Left renal cortex interstitium (tissue), 4 donors: ENCODE measurements around the gene RELA. TPM values are rescaled to one million over a fixed set of nuclear protein-coding genes. Genes with fewer than 3 reads are reported as not detected.
"Not testable (repeated sequence)": the region's sequence is repeated elsewhere in the genome, so short reads cannot be mapped to it uniquely, and the experiment has no call there.

Experiments used
- DNase-seq, 4 donors: peaks; one replicate each; pipeline ENCODE4 v3.0.0-alpha.2; 2013; ENCODE audit warnings: low read depth in 4 of 4, low spot score in 2 of 4, missing footprints in 1 of 4
- polyA plus RNA-seq, 4 donors: library from polyadenylated mRNA; unstranded; fragments of 120-200 nt; gene quantifications; one replicate each; pipeline ENCODE4 v1.2.1, GENCODE V29; 2013; ENCODE audit not compliant: insufficient read length in 4 of 4

RELA gene
- polyA plus RNA-seq = 10 to 100 TPM; 45.0 to 63.4 (median 56.9) TPM

DNA sequence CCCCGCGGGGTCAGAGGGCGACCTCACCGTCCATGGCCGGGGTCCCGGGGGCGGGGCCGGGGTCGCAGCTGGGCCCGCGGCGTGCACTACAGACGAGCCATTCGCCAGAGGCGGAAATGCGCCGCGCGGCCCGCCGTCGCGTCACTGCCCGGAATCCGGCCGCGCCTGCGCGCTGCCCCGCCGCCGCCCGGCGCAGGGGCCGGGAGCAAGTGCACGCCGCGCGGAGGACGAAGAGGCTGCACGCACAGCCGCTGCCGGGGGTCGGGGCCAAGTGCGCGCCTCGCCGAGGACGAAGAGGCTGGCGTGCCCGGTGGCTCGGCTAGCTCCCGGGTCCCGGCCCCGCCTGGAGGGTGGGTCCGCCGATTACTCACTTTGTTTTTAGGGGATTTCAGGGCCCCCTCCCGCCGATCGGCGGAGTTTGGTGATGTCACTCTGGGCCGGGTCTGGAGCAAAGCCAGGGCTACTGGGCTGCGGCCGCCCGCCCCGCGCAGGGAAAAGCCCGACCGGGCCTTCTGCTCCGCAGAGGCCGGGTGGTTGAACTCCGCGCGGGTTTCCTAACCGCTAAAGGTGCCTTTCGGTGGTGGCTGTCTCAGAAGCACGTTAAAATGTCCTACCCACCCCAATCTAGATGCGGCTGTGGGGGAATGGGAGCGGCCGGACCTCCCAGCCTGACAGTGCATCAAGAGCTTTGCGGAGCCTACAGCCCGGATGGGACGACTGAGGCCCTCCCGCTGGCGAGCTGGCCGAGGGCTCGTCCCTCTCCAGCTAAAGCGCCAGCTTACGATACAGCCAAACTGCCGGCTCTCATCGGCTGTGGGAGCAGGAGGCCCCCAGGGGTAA lies at the start of gene RELA:
Gene RELA (minus strand): TSS at position 118 of the 840 bp plus-strand sequence. CDS start 84 bp downstream, at position 34.
- peak; percentile 82 to 84 (median 84) for DNase-seq

DNA sequence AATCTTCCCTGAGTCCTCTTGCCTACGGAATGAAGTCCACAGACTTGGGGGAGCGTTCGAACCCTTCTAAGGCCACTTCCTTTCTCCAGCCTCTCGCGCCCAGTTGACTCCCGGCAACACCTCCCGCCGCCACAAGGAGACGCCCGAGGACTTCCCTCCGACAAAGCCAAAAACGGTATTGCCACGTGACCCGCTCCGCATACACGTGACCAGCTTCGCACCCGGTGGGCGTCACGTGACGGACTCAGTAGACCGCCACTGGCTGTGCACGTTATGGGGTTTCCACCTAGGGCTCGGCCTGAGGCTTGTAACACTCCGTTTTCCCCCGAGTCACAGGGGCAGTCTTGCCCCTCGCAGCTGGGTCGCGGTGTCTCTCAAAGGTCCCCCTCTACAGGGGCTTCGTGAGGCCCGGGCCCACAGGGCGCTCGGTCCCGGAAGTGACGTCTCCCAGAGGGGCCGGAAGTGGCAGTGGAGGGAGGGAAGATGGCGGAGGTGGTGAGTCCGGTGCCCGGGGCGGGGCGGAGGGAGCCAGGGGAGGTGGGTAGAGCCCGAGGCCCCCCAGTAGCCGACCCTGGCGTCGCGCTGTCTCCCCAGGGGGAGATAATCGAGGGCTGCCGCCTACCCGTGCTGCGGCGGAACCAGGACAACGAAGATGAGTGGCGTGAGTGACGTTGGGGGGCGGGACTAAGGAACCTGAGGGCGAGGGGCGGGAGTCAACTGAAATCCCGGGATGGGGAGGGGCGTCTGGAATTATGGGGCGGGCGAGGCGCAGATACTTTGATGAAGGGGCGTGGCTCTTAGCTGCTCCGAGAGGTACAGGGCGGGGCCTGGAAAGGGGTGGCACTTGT lies 49.3 kb upstream of the RELA start, which contains the start of gene KAT5:
Gene KAT5 (plus strand): TSS at position 468 of the 848 bp plus-strand sequence. CDS start 16 bp downstream, at position 484.
- DNase-seq = peak; percentile 98 to 99 (median 98)

DNA sequence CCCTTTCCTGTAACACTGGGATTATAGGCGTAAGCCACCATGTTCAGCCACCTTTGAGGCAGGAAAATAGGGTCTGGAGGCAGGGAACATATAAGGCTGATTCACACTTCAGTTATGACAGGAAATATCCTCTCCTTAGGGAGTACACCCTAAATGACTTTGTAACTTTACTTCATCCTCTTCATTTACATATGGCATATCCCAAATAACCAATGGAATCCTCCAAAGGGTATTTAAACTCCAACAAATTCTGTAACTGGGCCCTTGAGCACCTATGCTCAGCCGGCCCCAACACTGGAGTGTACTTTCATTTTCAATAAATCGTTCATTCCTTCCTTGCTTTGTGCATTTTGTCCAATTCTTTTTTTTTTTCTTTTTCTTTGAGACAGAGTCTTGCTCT lies 47.7 kb upstream of the RELA start:
- DNase-seq = no peak

DNA sequence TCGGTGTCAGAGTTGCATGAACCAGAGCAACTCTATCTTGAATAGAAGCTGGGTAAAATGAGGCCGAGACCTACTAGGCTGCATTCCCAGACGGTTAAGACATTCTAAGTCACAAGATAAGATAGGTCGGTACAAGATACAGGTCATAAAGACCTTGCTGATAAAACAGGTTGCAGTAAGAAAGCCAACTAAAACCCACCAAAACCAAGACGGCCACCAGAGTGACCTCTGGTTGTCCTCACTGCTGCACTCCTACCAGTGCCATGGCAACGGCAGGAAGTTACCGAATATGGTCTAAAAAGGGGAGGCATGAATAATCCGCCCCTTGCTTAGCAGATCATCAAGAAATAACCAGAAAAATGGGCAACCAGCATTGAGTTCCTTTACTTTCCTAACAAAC lies 46.9 kb upstream of the RELA start:
- no peak for DNase-seq

DNA sequence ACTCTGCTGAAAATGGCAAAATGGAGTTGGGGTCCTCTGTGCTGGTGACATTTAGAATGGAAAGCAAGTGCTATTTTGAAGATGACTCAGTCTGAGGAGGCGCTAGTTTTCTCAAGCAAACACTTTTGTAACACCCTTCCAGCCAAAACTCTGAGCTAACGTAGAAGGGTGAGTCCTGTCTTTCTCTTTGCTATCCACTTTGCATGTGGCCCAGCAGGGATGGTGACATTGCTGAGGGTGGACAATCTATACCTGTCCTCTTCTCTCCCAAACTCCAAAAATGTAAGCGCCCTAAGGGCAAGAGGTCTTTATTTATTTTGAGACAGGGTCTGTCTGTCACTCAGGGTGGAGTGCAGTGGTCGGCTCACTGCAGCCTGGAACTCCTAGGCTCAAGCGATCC lies 45.7 kb upstream of the RELA start:
- DNase-seq = no peak

DNA sequence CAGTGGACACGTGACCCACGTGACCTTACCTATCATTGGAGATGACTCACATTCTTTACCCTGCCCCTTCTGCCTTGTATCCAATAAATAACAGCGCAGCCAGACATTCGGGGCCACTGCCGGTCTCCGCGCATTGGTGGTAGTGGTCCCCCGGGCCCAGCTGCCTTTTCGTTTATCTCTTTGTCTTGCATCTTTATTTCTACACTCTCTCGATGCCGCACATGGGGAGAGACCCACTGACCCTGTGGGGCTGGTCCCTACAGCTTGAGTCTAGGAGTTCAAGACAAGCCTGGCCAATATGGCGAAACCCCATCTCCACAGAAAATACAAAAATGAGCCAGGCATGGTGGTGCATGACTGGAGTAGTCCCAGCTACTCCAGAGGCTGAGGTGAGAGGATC lies 44.3 kb upstream of the RELA start:
- not testable (repeated sequence) for DNase-seq

DNA sequence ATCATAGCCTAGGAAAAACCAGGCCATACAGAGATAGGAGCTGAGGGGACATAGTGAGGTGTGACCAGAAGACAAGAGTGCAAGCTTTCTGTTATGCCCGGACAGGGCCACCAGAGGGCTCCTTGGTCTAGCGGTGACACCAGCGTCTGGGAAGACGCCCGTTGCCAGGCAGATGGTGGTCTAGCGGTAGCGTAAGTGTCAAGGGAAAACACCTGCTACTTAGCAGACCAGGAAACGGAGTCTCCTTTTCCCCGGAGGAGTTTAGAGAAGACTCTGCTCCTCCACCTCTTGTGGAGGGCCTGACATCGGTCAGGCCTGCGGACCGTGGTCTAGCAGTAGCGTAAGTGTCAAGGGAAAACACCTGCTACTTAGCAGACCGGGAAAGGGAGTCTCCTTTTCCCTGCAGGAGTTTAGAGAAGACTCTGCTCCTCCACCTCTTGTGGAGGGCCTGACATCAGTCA lies 43.6 kb upstream of the RELA start:
- DNase-seq = not testable (repeated sequence)

DNA sequence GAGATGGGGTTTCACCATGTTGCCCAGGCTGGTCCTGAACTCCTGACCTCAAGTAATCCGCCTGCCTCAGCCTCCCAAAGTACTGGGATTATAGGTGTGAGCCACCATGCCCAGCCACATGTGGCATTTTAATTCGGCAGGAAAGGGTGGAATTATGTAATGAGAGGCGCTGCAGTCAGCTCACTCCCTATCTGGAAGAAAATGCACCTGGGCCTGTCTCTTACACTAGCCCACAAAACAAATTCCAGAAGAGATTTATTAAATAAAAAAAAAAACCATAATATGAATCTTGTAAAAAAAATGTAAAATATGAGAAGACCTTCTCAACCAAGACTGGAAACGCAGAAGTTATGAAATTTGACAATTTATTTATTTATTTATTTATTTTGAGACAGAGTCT lies 41.1 kb upstream of the RELA start:
- DNase-seq = no peak

DNA sequence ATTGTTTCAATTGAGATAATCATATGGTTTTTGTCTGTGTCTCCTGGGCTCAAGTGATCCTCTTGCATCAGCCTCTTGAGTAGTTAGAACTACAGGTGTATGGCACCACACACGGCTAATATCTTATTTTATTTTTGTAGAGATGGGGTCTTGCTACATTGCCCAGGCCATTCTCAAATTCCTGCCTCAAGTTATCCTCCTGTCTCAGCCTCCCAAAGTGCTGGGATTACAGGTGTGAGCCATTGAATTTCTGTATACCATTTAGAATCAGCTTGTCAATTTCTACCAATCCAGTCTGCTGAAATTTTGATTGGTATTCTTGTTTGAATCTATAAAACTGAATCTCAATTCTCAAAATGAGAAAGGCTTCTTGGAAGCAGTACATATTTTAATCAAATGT lies 39.0 kb upstream of the RELA start:
- DNase-seq = no peak

DNA sequence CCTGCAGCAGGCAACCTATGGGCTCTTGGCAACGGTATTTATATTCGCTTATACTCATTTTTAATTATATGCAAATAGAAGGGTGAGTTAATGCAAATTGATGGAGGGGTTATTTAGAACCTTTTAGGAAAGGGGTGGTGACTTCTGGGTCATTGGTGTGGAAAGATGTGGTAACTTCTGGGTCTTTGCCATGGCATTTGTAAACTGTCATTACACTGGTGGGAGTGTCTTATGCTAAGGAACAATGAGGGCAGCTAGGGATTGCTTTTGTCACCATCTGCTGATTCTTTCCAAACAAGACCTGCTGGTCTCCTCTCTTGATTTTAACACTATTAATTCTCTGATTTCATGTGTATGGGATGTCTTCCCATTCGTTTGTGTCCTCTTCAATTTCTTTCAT lies 37.7 kb upstream of the RELA start:
- DNase-seq = no peak

DNA sequence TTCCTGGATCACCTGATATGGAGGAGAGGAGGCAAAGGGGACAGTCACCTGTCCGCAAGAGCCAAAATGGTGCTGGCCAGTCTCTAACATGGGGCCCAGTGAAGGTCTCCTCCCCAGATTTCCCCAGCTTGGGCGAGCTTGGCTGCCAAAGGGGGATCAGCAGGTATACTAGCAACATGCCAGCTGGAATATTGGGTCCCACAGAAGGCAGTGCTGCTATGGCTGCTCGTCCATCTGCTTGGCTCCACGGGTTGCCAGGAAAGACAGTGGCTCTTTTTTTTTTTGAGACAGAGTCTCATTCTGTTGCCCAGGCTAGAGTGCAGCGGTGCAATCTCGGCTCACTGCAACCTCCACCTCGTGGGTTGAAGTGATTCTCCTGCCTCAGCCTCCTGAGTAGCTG lies 36.6 kb upstream of the RELA start:
- no peak for DNase-seq

DNA sequence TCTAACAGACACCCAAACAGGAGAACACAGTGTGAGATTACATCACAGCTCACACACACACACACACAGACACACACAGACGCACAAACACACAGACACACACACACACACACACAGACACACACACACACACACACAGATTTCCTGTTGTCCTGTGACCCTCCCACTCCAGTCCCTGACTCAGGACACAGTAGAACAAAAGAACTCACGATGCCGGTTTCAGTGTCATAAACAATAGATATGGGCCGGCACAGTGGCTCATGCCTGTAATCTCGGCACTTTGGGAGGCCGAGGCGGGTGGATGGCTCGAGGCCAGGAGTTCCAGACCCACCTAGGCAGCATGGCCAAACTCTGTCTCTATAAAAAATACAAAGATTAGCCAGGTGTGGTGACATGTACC lies 35.5 kb upstream of the RELA start:
- no peak for DNase-seq

DNA sequence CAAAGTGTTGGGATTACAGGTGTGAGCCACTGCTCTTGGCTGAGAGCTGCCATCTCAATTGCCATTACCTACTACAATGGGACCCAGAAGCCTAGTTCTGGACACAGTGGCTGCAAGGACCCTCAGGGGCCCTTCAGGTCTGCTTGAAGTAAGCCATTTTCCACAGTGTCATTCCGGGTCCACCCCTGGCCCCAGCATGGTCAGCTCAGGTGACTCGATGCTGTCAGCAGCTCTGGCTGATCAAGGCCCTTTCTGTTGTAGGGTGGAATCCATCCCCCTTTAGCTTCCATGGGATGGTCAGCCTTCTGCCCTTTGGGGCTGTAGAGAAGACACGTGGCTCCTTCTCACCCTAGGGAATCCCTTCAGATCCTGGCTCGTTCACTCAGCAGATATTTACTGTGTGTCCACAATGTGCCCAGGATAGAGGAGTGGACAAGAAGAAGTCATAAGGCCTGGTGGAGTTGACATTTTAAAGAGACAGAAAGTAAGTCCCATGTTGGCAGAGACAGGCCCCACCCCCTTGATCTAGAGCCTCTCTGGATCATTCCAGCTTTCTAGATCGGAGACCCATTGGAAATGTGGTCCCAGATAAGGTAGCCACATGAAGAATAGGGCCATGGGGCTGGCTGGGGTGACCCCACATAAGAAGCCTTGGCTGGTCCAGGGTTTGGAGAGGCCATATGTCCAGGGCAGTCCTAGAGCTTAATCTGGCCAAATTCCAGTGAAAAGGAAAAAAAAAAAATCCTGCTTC lies 34.3 kb upstream of the RELA start:
- DNase-seq = no peak

DNA sequence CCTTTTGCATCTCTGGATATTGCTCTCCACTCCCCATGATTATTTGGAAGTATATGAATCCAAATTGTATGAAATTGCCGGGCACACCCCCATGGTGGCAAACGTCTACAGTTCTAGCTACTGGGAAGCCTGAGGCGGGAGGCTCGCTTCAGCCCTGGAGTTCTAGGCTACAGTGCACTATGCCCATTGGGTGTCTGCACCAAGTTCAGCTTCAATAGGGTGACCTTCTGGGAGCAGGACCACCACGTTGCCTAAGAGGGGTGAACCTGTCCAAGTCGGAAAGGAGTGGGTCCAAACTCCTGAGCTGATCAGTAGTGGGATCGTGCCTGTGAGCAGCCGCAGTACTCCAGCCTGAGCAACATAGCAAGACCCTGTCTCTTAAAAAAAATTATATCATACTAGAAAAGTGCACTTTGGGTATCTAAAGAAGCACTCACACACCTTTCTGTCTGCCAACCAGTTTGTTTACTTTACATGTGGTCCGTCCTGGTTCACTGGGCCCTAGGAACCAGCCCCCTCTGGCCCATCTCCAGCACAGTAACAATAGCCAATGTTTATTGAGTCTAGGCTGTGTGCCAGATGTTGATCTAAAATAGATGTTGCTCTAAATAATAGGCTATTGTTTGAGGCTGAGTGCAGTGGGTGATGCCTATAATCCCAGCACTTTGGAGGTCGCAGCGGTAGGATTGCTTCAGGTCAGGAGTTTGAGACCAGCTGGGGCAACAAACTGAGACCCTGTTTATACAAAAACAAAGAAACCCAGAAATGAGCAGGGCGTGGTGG lies 32.9 kb upstream of the RELA start:
- no peak for DNase-seq

DNA sequence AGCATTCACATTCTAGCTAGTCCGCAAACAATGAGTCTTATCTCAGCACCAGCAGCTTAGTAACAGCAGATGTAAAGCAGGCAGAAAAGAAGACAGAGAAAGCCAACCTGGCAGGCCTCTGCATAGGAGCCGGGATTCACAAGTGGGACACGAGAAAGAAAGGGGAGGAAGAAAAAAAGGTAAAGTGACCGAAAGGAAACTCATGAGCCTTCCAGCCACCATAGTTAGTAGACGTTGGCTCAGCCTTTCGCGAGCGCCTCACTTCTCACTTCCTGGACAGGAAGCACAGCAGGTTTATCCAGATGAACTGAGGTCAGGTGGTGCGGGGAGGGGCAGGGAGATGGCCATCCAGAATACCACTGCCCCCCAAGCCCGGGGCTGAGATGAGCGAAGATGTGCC lies 29.7 kb upstream of the RELA start:
- no peak for DNase-seq

DNA sequence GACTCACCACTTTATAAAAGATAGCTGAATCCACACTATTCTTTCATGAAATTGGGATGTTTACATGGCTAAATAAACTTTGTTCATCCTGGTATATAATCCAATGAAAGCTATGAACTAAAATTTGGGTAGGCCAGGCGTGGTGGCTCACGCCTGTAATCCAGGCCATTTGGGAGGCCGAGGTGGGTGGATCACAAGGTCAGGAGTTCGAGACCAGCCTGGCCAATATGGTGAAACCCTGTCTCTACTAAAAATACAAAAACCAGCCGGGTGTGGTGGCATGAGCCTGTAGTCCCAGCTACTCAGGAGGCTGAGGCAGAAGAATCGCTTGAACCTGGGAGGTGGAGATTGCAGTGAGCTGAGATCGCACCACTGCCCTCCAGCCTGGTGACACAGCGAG lies 29.1 kb upstream of the RELA start:
- DNase-seq = not testable (repeated sequence)

DNA sequence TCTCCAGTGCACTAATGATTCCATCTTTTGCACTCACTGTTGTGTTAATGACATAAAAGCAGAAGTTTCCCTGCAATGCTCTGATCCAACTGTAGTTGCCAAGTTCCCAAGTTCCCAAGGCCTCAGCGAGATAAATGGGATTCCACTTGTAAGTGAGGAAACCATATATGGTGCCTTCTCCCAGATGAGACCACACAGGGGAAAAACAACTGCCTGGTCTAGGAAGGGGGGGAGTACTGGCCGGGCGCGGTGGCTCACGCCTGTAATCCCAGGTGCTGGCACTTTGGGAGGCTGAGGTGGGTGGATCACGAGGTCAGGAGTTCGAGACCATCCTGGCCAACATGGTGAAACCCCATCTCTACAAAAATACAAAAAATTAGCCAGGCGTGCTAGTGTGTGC lies 23.3 kb upstream of the RELA start:
- no peak for DNase-seq

DNA sequence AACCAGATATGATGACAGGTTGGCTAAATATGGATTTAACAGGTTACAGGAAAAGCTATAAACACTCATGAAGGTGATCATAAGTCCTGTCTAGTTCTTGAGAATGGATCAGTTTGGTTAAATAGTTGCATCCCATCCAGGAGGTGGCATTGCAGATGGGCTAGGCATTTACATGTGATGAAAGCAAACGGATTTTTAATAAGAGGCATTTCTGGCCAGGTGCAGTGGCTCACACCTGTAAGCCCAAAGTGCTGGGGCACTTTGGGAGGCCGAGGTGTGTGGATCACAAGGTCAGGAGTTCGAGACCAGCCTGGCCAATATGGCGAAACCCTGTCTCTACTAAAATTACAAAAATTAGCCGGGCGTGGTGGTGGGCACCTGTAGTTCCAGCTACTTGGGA lies 20.8 kb upstream of the RELA start:
- not testable (repeated sequence) for DNase-seq

DNA sequence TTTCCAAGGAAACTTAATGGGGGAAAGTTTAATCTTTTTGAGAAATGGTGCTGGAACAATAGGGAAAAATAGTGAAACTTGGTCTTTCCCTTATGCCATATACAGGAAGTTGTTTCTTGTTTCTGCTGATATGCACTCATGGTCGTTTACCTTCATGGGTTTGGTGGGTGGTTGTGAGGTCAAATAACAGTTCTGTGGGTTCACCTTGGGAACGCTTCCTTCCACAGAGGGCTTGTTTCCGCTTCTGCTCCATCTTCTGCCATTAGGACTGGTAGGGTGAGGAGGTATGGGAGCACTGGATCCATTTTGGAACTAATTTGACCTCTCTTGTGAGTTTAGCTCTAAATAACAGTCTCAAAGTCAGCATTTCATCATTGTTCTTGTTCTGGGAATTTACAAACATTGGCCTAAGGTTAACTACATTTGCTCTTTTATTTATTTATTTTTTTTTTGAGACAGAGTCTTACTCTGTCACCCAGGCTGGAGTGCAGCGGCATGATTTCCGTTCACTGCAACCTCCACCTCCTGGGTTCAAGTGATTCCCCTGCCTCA lies 17.6 kb upstream of the RELA start:
- no peak for DNase-seq

DNA sequence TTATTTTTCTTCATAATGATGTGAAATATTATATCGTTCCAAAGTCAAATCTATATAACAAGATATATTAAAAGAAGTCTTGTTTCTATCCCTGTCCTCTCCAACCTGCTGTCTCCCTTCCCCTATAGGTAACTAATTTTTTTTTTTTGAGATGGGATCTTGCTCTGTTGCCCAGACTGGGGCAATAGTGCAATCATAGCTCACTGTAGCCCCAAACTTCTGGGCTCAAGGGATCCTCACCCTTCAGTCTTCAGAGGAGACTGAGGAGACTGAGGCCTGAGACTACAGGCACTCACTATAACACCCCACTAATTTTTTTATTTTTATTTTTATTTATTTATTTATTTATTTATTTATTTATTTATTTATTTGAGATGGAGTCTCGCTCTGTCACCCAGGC lies 10.3 kb upstream of the RELA start:
- no peak for DNase-seq
